ENCODE measurements around the gene TBCC.
"Not testable (repeated sequence)": the region's sequence is repeated elsewhere in the genome, so short reads cannot be mapped to it uniquely, and the experiment has no call there.

The TBCC gene

GRCh38 chr6:42727627-42728026 lies 18.3 kb downstream of the TBCC start:
- peak; percentile 32 for DNase-seq

- peak; percentile 62 for DNase-seq
These were observed 18.8 kb downstream of the TBCC start for GRCh38 chr6:42727087-42727611.

- DNase-seq: peak; percentile 69
These were observed 19.3 kb downstream of the TBCC start for GRCh38 chr6:42726485-42727086.

GRCh38 chr6:42726026-42726425 lies 19.9 kb downstream of the TBCC start:
- no peak for DNase-seq

- no peak for DNase-seq
These were observed 21.1 kb downstream of the TBCC start for GRCh38 chr6:42724825-42725224.

- DNase-seq: no peak
These were observed 23.4 kb downstream of the TBCC start, which contains the start of gene PRPH2 for GRCh38 chr6:42722497-42722896. PRPH2 (minus strand) TSS chr6:42722597; CDS start chr6:42722334, 263 bp downstream.

- DNase-seq: no peak
These were observed 25.2 kb downstream of the TBCC start for GRCh38 chr6:42720739-42721138.

- no peak for DNase-seq
These were observed 30.0 kb downstream of the TBCC start for GRCh38 chr6:42715871-42716270.

- DNase-seq: no peak
These were observed 31.7 kb downstream of the TBCC start for GRCh38 chr6:42714098-42714761.

- DNase-seq: no peak
These were observed 34.0 kb downstream of the TBCC start for GRCh38 chr6:42711930-42712329.

- DNase-seq: peak; percentile 23
These were observed 35.6 kb downstream of the TBCC start for GRCh38 chr6:42710316-42710715.

- DNase-seq: no peak
These were observed 36.0 kb downstream of the TBCC start for GRCh38 chr6:42709871-42710270.

GRCh38 chr6:42708096-42708495 lies 37.8 kb downstream of the TBCC start:
- DNase-seq: no peak

GRCh38 chr6:42707595-42707994 lies 38.3 kb downstream of the TBCC start:
- no peak for DNase-seq

- no peak for DNase-seq
These were observed 40.9 kb downstream of the TBCC start for GRCh38 chr6:42704937-42705374.

- peak; percentile 83 for DNase-seq
These were observed 41.5 kb downstream of the TBCC start for GRCh38 chr6:42704251-42704936.

- DNase-seq: not testable (repeated sequence)
These were observed 43.1 kb downstream of the TBCC start for GRCh38 chr6:42702786-42703185.

GRCh38 chr6:42702200-42702599 lies 43.7 kb downstream of the TBCC start:
- no peak for DNase-seq

- DNase-seq: no peak
These were observed 47.7 kb downstream of the TBCC start for GRCh38 chr6:42698217-42698616.

GRCh38 chr6:42697268-42697655 lies 48.6 kb downstream of the TBCC start:
- no peak for DNase-seq

- DNase-seq: no peak
These were observed 49.2 kb downstream of the TBCC start for GRCh38 chr6:42696526-42697267.

GRCh38 chr6:42694586-42694985 lies 51.3 kb downstream of the TBCC start:
- DNase-seq: no peak

Data from right hindlimb (tissue), 1 donor.